ENCODE results near the gene THOC5.
"Not testable (repeated sequence)": the region's sequence is repeated elsewhere in the genome, so short reads cannot be mapped to it uniquely, and the experiment has no call there.

The THOC5 gene

GRCh38 chr22:29553351-29554224 is at the start of gene THOC5:
Gene THOC5 (minus strand): TSS chr22:29553757. CDS start chr22:29549147, 4,610 bp downstream.
- peak; percentile 97 for DNase-seq

- no peak for DNase-seq
These were observed 45.1 kb upstream of the THOC5 start for GRCh38 chr22:29598684-29599020.

- not testable (repeated sequence) for DNase-seq
These were observed 44.5 kb upstream of the THOC5 start for GRCh38 chr22:29597871-29598683.

- DNase-seq = no peak
These were observed 42.9 kb upstream of the THOC5 start for GRCh38 chr22:29596408-29596807.

GRCh38 chr22:29594447-29594846 is 40.9 kb upstream of the THOC5 start:
- DNase-seq = not testable (repeated sequence)

- no peak for DNase-seq
These were observed 40.4 kb upstream of the THOC5 start for GRCh38 chr22:29593923-29594322.

GRCh38 chr22:29587938-29588699 is 34.6 kb upstream of the THOC5 start:
- DNase-seq = no peak

- not testable (repeated sequence) for DNase-seq
These were observed 32.7 kb upstream of the THOC5 start for GRCh38 chr22:29586193-29586705.

GRCh38 chr22:29584975-29585374 is 31.4 kb upstream of the THOC5 start:
- DNase-seq = no peak

- no peak for DNase-seq
These were observed 28.2 kb upstream of the THOC5 start for GRCh38 chr22:29581799-29582198.

GRCh38 chr22:29580200-29580810 is 26.7 kb upstream of the THOC5 start:
- no peak for DNase-seq

GRCh38 chr22:29578462-29579200 is 25.1 kb upstream of the THOC5 start:
- no peak for DNase-seq

- DNase-seq = no peak
These were observed 21.3 kb upstream of the THOC5 start for GRCh38 chr22:29574762-29575450.

GRCh38 chr22:29570912-29571549 is 17.5 kb upstream of the THOC5 start:
- DNase-seq = no peak

GRCh38 chr22:29570456-29570855 is 16.9 kb upstream of the THOC5 start:
- DNase-seq = peak; percentile 7

- DNase-seq = no peak
These were observed 15.6 kb upstream of the THOC5 start for GRCh38 chr22:29569011-29569678.

- no peak for DNase-seq
These were observed 13.8 kb upstream of the THOC5 start for GRCh38 chr22:29567338-29567737.

GRCh38 chr22:29566513-29566912 is 13.0 kb upstream of the THOC5 start:
- DNase-seq = not testable (repeated sequence)

- DNase-seq = no peak
These were observed 10.3 kb upstream of the THOC5 start for GRCh38 chr22:29563652-29564460.
